Liver (tissue), 9 donors: Measurements from ENCODE around the gene TRIL. TPM values are rescaled to one million over a fixed set of nuclear protein-coding genes. Genes with fewer than 3 reads are reported as not detected.

Experiments used
- DNase-seq: peaks from one replicate; pipeline ENCODE4 v3.0.0-alpha.2; 2017; ENCODE audit warnings: low spot score
- H3K27ac ChIP-seq, 2 donors: one replicate each; pipeline ENCODE4 v1.7.0; 2013; ENCODE audit warnings: inconsistent platforms in 2 of 2, low read length in 2 of 2, control low read depth in 1 of 2, low read depth in 1 of 2, mild to moderate bottlenecking in 1 of 2
- H3K27me3 ChIP-seq, 4 donors: one replicate each; pipeline versions ENCODE4 v1.6.1 to v1.7.0; 2013; ENCODE audit warnings: low read length in 3 of 4, inconsistent platforms in 1 of 4, mild to moderate bottlenecking in 1 of 4, moderate library complexity in 1 of 4; ENCODE audit not compliant: control insufficient read depth in 4 of 4, insufficient read depth in 4 of 4
- H3K36me3 ChIP-seq, 4 donors: one replicate each; pipeline versions ENCODE4 v1.6.1 to v1.7.0; 2013; ENCODE audit warnings: low read length in 3 of 4, mild to moderate bottlenecking in 3 of 4, low read depth in 1 of 4, moderate library complexity in 1 of 4; ENCODE audit not compliant: control insufficient read depth in 4 of 4, insufficient read depth in 3 of 4
- H3K4me1 ChIP-seq, 4 donors: one replicate each; pipeline versions ENCODE4 v1.6.1 to v1.7.0; 2013; ENCODE audit warnings: low read length in 3 of 4, mild to moderate bottlenecking in 3 of 4, moderate library complexity in 1 of 4; ENCODE audit not compliant: control insufficient read depth in 4 of 4, insufficient read depth in 4 of 4
- H3K4me3 ChIP-seq, 3 donors: one replicate each; pipeline versions ENCODE4 v1.6.1 to v1.7.0; 2013; ENCODE audit warnings: low read length in 3 of 3, control low read depth in 1 of 3, low read depth in 1 of 3, mild to moderate bottlenecking in 1 of 3
- H3K9ac ChIP-seq, 2 donors: one replicate each; pipeline ENCODE4 v1.7.0; 2013; ENCODE audit warnings: low read length in 2 of 2, mild to moderate bottlenecking in 2 of 2, moderate library complexity in 2 of 2, control low read depth in 1 of 2, low read depth in 1 of 2
- H3K9me3 ChIP-seq, 4 donors: one replicate each; pipeline versions ENCODE4 v1.6.1 to v1.7.0; 2013; ENCODE audit warnings: low read length in 3 of 4; ENCODE audit not compliant: control insufficient read depth in 4 of 4
- HNF4A ChIP-seq, 2 donors: conservative IDR thresholded peaks; 2 replicates each; pipeline ENCODE4 v1.6.1; 2016; ENCODE audit warnings: antibody characterized with exemption in 2 of 2, mild to moderate bottlenecking in 2 of 2
- JUND ChIP-seq, 2 donors: IDR thresholded peaks; 2 replicates each; pipeline ENCODE4 v1.6.1; 2016; ENCODE audit warnings: antibody characterized with exemption in 2 of 2
- RAD21 ChIP-seq, 2 donors: IDR thresholded peaks; 2 replicates each; pipeline ENCODE4 v1.6.1; 2016; ENCODE audit warnings: antibody characterized with exemption in 2 of 2, mild to moderate bottlenecking in 2 of 2
- TAF1 ChIP-seq: conservative IDR thresholded peaks from 2 replicates; pipeline ENCODE4 v1.6.1; 2016; ENCODE audit warnings: antibody characterized with exemption, mild to moderate bottlenecking
- YY1 ChIP-seq: IDR thresholded peaks from 2 replicates; pipeline ENCODE4 v1.6.1; 2016; ENCODE audit warnings: antibody characterized with exemption, mild to moderate bottlenecking
- WGBS: extraction: QIAGEN DNeasy Blood & Tissue Kit; methylation state at CpG from one replicate; pipeline ENCODE4 v1.1.7; 2013; 5-methylcytosine and 5-hydroxymethylcytosine counted together
- polyA plus RNA-seq, 2 donors: library from polyadenylated mRNA; stranded (reverse) in 1 of 2; unstranded in 1 of 2; fragments of 200-250 nt in 1 of 2; fragments of >200 nt in 1 of 2; fragmentation: Nextera tagmentation in 1 of 2; extraction: Ambion mirVana in 1 of 2; gene quantifications; one replicate each; pipeline versions ENCODE4 v1.2.1 to v1.2.3, GENCODE V29; 2013 to 2015
- total RNA-seq, 2 donors: library from RNA; depleted of rRNA; stranded (reverse); fragments of >200 nt; gene quantifications; one replicate each; pipeline ENCODE4 v1.2.3, GENCODE V29; 2014
- TF ChIP-seq, protein P1 (sequence below): IDR thresholded peaks from 2 replicates; pipeline ENCODE4 v1.6.1; 2016; ENCODE audit warnings: antibody characterized with exemption
- donor health status: healthy.
- donor health status: healthy.
- donor health status: healthy.
- donor health status: healthy.
- donor health status: healthy.

The TRIL gene
- total and polyA plus RNA-seq, 4 donors, result 0.06 to 0.67 (median 0.35) TPM

DNA sequence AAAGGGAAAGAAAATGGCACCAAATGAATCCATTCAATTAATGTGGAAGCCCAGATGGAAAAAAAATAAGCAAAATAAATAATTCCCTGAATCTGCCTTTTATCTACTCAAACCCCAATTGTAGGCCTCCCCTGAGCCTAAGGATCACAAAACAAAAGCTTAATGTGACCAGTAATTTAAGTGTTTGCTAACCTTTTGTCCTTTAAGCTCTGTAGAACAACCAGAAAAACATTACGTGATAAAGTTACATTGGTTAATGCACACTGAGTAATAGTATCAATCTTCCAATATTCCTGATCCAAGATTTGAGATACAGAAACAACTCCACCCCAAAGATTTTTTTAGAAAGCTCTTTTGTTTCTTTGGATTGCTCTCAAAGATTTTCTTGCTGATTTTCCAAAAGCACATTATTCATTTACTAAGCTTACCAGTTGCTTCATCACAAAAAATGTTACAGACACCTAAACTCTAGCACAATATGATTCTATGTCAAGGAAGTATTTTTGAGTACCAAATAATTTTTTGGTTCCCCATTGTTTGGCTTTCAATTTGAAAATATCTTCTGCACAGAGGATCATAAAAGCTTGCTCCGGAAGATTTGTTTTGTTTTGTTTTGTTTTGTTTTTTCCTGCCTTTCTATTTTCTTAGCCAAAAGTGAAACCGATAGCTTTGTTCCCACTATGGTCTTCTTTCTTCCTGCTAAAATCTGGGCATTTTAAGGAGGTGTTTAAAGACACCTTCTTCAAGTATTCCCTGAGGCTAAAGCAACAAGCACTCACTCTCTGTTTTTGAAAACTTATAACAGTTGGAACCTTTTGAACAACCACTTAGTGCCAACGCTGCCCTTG, 54.2 kb downstream of the TRIL start:
- H3K4me3 ChIP-seq, result peak overlapping the region; percentile 48 to 70 (median 64)

More for the DNA sequence above, 54.2 kb downstream of the TRIL start:
- H3K27me3 ChIP-seq, result no peaks in the 10 kb centered on the region
- H3K4me1 ChIP-seq, result peaks cover 0 to 1% (median 0%) of the 10 kb centered on the region in 4 donors
- no peaks in the 10 kb centered on the region for H3K9me3 ChIP-seq
- DNase-seq, result no peak
- WGBS, result 24% methylated on average over 4 of the region's 4 CpGs
- peak overlapping the region in 1 of 2 donors; percentile 77 for H3K9ac ChIP-seq
- TF ChIP-seq YY1, result peak; percentile 0
- TF ChIP-seq HNF4A (conservative IDR thresholded peaks at IDR 0.05), result peak in 1 of 2 donors; percentile 25
- peak; percentile 0 for TF ChIP-seq TAF1
- no peak for TF ChIP-seq RAD21 (IDR thresholded peaks at IDR 0.05)
- TF ChIP-seq, protein P1, sequence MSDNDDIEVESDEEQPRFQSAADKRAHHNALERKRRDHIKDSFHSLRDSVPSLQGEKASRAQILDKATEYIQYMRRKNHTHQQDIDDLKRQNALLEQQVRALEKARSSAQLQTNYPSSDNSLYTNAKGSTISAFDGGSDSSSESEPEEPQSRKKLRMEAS, result no peak
- no peak for TF ChIP-seq JUND (IDR thresholded peaks at IDR 0.05)
- H3K36me3 ChIP-seq, result no peaks in the 10 kb centered on the region
- H3K27ac ChIP-seq, result peak overlapping the region; percentile 51 to 68

Other genes with a start within 250 kb of the TRIL start
- 10 to 100 TPM; 12.0 to 39.0 TPM for gene CPVL, start 188.2 kb upstream of the TRIL start, total RNA-seq
- gene CPVL, start 188.2 kb upstream of the TRIL start, polyA plus RNA-seq, result 10 to 100 TPM in 1 of 2 donors, 1 to 10 TPM in 1; 6.0 to 13.7 TPM
- 10 to 100 TPM; 10.2 to 25.4 TPM for gene CHN2, start 236.4 kb upstream of the TRIL start, total RNA-seq
- gene CHN2, start 236.4 kb upstream of the TRIL start, polyA plus RNA-seq, result 10 to 100 TPM in 1 of 2 donors, 1 to 10 TPM in 1; 8.3 to 25.4 TPM